Adrenal gland (tissue), 12 donors: ENCODE data around the gene NAA50. TPM values are rescaled to one million over a fixed set of nuclear protein-coding genes. Genes with fewer than 3 reads are reported as not detected.

Experiments
- DNase-seq, 7 donors: peaks; one replicate each; pipeline ENCODE4 v3.0.0-alpha.2; 2019 to 2020
- H3K27ac ChIP-seq, 5 donors: fragments of 200-600 bp; sonication (generic) in 4 of 5; 1 replicate in 3 of 5; 2 replicates in 2 of 5; pipeline versions ENCODE4 v1.5.1 to v1.8.0; 2016 to 2020; ENCODE audit warnings: mild to moderate bottlenecking in 1 of 5
- H3K27me3 ChIP-seq: fragments of 200-600 bp; 2 replicates; pipeline ENCODE4 v1.8.0; 2021
- H3K36me3 ChIP-seq, 2 donors: fragments of 200-600 bp; replicated peaks in 1 of 2; 1 replicate in 1 of 2; 2 replicates in 1 of 2; pipeline versions ENCODE4 v1.5.1 to v1.8.0; 2018 to 2022
- H3K4me1 ChIP-seq, 2 donors: fragments of 200-600 bp; replicated peaks in 1 of 2; 1 replicate in 1 of 2; 2 replicates in 1 of 2; pipeline versions ENCODE4 v1.5.1 to v1.8.0; 2018 to 2021
- H3K4me3 ChIP-seq, 4 donors: fragments of 200-600 bp; sonication (generic) in 3 of 4; one replicate each; pipeline ENCODE4 v1.5.1; 2016 to 2018
- H3K9me3 ChIP-seq, 3 donors: fragments of 200-600 bp; sonication (generic) in 1 of 3; replicated peaks in 1 of 3; 1 replicate in 2 of 3; 2 replicates in 1 of 3; pipeline versions ENCODE4 v1.5.1 to v1.8.0; 2016 to 2021
- POLR2A ChIP-seq, 2 donors: fragments of 450-650 bp; IDR thresholded peaks; one replicate each; pipeline ENCODE4 v1.6.1; 2017; ENCODE audit warnings: antibody characterized with exemption in 2 of 2, mild to moderate bottlenecking in 2 of 2, moderate library complexity in 1 of 2
- WGBS, 4 donors: extraction: QIAGEN DNeasy Blood & Tissue Kit in 2 of 4; methylation state at CpG; one replicate each; pipeline versions ENCODE4 v1.1.5 to v1.1.7; 2013 to 2017; 5-methylcytosine and 5-hydroxymethylcytosine counted together
- intact Hi-C, 2 donors: fragments of 100-400 bp; cut with DNase I; formaldehyde crosslinking; loops; one replicate each; pipeline versions ENCODE4 v1.14.1 to v1.15.0; 2022 to 2023
- polyA plus RNA-seq, 3 donors: library from polyadenylated mRNA; stranded (reverse); fragments of 200-250 nt in 2 of 3; fragments of 350-450 nt in 1 of 3; fragmentation: Illumina TruSeq in 1 of 3; extraction: RNeasy Lipid Tissue Mini Kit (QIAGEN cat#74804) in 1 of 3; gene quantifications; one replicate each; pipeline ENCODE4 v1.2.3, GENCODE V29; 2013 to 2014
- total RNA-seq, 9 donors: library from RNA; depleted of rRNA in 4 of 9; stranded (reverse); fragments of >200 nt in 4 of 9; fragments of 120-200 nt in 1 of 9; fragmentation: NEBNext Ultra II Directional in 1 of 9; extraction: Animal tissue kit (Norgen Biotek cat#: 25700) in 1 of 9; gene quantifications; one replicate each; pipeline versions ENCODE4 v1.1.0 to v1.2.4, GENCODE V29; 2013 to 2023
- TF ChIP-seq, protein P1 (sequence below), 6 experiments: fragments of 450-650 bp in 4 of 6; fragments of 200-600 bp in 2 of 6; sonication (generic) in 1 of 6; IDR thresholded peaks; 1 replicate in 5 of 6; 2 replicates in 1 of 6; pipeline versions ENCODE4 v1.5.1 to v1.8.0; 2016 to 2021; ENCODE audit warnings: antibody characterized with exemption in 6 of 6, mild to moderate bottlenecking in 2 of 6, moderate library complexity in 1 of 6
- donor health status: healthy with polysubstance abuse.
- donor health status: Bipolar disorder and iron deficiency.
- donor health status: DM: yes; HTN: yes; CAD: no.
- donor health status: DM: no; HTN: no; CAD: no.
- donor health status: DM: no; HTN: no; CAD: no.
- donor health status: DM: yes; HTN: yes; CAD: no.

NAA50 gene
- total and polyA plus RNA-seq, 12 donors: 17.2 to 233 (median 114) TPM

DNA sequence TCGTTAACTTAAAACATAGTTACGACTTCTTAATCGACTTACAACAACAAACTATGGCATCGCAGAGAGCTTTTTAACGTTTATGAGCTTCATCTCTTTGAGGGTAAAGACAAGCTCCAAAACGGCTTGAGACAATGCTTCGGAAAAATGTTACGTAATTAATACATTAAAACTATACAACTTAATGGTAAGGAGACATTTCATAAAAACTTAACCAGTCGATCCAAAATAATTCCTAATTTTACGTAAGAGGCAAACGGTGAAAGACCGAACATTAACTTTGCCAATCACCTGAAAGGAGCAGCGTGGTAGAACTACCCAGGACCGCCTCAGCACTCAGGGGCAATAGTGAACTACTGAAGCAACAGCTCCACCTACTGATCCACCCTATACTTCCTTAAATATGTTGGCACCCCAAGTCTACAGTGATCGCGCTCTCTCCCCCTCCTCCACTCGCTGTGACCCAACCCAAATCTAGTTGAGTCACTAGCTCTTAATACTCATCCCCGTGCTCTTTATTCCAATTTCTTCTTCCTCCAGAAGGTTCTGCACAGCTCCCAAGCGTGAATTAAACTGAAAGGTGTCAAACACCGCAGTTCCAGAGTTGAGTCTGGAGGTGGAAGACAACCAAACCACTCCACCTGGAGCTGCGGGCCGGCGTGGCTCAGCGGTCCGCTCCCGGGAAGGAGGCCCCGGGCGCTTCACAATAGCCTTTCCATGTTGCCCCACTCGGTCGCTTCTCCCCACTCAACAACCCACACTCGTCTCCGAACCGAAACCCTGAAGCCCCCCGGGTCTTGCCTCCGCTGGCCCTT is 901 bp downstream of the NAA50 start:
- H3K4me3 ChIP-seq: peak overlapping the region; percentile 69 to 92 (median 90)
- H3K27ac ChIP-seq: peak overlapping the region; percentile 97 to 100 (median 98)
- TF ChIP-seq POLR2A (IDR thresholded peaks at IDR 0.05): peak in 1 of 2 donors; percentile 62
- TF ChIP-seq, protein P1, sequence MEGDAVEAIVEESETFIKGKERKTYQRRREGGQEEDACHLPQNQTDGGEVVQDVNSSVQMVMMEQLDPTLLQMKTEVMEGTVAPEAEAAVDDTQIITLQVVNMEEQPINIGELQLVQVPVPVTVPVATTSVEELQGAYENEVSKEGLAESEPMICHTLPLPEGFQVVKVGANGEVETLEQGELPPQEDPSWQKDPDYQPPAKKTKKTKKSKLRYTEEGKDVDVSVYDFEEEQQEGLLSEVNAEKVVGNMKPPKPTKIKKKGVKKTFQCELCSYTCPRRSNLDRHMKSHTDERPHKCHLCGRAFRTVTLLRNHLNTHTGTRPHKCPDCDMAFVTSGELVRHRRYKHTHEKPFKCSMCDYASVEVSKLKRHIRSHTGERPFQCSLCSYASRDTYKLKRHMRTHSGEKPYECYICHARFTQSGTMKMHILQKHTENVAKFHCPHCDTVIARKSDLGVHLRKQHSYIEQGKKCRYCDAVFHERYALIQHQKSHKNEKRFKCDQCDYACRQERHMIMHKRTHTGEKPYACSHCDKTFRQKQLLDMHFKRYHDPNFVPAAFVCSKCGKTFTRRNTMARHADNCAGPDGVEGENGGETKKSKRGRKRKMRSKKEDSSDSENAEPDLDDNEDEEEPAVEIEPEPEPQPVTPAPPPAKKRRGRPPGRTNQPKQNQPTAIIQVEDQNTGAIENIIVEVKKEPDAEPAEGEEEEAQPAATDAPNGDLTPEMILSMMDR (IDR thresholded peaks at IDR 0.05): peak; percentile 13 to 87 (median 60)
- intact Hi-C loops: no loop called here
- H3K4me1 ChIP-seq: peaks cover 12 to 63% of the 10 kb centered on the region in 2 donors
- H3K27me3 ChIP-seq: no peaks in the 10 kb centered on the region
- DNase-seq: peak; percentile 78 to 90 (median 82)
- no peaks in the 10 kb centered on the region for H3K36me3 ChIP-seq
- WGBS, 4 donors: 0 to 1% (median 1%) methylated on average over 20 to 35 of the region's 35 CpGs
- H3K9me3 ChIP-seq: no peaks in the 10 kb centered on the region

DNA sequence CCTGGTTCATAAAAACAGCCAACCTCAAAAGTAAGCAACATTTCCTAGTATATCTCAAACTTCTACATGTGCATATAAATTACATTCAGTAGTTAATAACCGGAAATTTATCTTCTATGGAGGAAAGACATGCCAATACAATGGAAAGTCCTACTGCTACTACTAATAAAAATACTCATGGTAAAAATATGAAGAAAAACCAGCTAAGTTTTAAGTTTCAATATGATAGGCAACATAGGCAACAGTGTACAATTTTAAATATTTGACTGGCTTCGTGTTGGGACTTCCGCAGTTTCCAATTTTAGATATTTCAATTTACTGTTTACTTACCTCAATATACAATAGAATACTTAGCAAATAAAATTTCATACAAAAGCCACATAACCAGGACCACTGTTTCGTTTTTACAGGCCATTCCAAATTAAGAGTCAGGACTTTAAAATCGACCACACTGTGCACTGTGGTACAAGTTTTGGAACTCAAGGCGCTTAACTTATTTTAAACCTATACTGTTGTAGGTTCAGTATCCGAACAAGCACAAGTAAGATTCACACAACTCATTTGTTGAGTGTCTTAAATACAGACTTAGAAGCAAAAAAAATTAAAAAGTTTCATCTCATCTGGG is 2.9 kb downstream of the NAA50 start:
- H3K9me3 ChIP-seq: no peaks in the 10 kb centered on the region
- peaks cover 7 to 67% of the 10 kb centered on the region in 2 donors for H3K4me1 ChIP-seq
- H3K36me3 ChIP-seq: no peaks in the 10 kb centered on the region
- 73 to 82% (median 77%) methylated on average over 7 of the region's 7 CpGs for WGBS, 4 donors
- H3K27me3 ChIP-seq: no peaks in the 10 kb centered on the region
- no peak for DNase-seq
- TF ChIP-seq POLR2A (IDR thresholded peaks at IDR 0.05): no peak
- TF ChIP-seq, protein P1 (IDR thresholded peaks at IDR 0.05): no peak
- H3K4me3 ChIP-seq: peak overlapping the region in 1 of 4 donors; percentile 92
- intact Hi-C loops: no loop called here
- no peak overlapping the region for H3K27ac ChIP-seq

DNA sequence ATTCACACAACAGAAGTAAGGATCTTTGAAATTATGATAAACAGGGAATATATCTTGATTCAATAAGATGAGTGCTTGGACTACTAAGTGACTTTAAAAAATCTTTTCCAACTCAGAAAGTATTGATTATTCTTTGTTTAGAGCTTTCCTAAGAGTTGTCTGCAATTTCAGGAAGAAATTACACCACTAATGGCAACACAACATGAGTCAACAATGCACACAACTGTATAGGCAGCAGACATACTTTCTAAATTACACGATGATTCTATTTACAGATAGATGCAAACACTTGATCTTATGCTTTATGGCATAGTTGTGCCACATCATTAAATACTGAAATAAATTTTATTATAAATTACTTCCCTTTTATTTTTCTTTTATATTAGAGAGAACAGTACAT is 4.4 kb downstream of the NAA50 start:
- Histone ChIP-seq H3K36me3 (no peaks in the 10 kb centered on the region), H3K27ac (peak overlapping the region in 2 of 5 donors; percentile 31 to 49), H3K9me3 (no peaks in the 10 kb centered on the region), H3K27me3 (no peaks in the 10 kb centered on the region), H3K4me1 (peaks cover 4 to 76% of the 10 kb centered on the region in 2 donors), H3K4me3 (no peak overlapping the region)
- TF ChIP-seq, protein P1 (IDR thresholded peaks at IDR 0.05): no peak
- no peak for TF ChIP-seq POLR2A (IDR thresholded peaks at IDR 0.05)
- intact Hi-C loops: no loop called here
- no peak for DNase-seq
- 80 to 85% (median 82%) methylated on average over 1 of the region's 1 CpG for WGBS, 4 donors

DNA sequence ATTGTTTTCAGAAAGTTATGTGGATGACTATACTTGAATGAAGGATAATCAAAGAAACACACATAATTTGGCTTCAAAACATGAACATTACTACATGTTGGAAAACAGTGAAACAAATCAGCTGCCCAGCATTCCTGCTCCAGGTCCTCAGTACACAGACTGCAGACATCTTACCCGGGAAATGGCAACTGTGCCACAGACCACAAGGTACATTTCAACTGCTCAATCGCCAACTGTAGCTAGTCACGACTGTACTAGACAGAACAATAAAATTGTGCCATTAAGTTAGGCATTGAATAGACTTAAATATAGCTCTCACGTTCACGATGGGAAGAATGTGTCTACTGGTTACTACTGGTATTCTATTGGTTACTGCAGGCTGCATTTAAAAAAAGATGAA is 5.0 kb downstream of the NAA50 start:
- intact Hi-C loops: no loop called here
- DNase-seq: no peak
- peaks cover 4 to 81% of the 10 kb centered on the region in 2 donors for H3K4me1 ChIP-seq
- no peaks in the 10 kb centered on the region for H3K27me3 ChIP-seq
- no peak overlapping the region for H3K4me3 ChIP-seq
- TF ChIP-seq, protein P1 (IDR thresholded peaks at IDR 0.05): no peak
- TF ChIP-seq POLR2A (IDR thresholded peaks at IDR 0.05): no peak
- H3K27ac ChIP-seq: peak overlapping the region in 2 of 5 donors; percentile 31 to 49
- 43 to 62% (median 50%) methylated on average over 5 of the region's 5 CpGs for WGBS, 4 donors
- no peaks in the 10 kb centered on the region for H3K9me3 ChIP-seq
- no peaks in the 10 kb centered on the region for H3K36me3 ChIP-seq
